Measurements from ENCODE around the gene FAM124A.

DNA sequence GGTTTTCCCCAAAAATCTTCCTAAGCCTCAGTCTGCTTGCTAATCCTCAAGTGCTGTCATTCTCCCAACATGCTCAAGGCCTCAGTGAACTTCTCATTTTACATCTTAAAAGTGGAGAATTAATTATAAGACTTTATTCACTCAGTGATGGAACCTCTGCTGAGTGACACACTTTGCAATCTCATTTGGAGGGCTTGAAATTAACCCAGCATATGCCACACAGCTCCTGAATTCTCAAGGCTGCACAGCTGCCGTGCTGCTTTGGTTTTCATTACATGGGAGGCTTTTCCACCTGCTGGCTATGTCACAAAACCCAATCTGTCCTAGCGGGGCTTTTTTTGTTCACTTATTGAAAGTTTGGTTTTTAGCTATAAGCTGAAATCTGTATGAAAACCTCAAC is 89.0 kb downstream of the FAM124A start:
- TF ChIP-seq, protein P1, sequence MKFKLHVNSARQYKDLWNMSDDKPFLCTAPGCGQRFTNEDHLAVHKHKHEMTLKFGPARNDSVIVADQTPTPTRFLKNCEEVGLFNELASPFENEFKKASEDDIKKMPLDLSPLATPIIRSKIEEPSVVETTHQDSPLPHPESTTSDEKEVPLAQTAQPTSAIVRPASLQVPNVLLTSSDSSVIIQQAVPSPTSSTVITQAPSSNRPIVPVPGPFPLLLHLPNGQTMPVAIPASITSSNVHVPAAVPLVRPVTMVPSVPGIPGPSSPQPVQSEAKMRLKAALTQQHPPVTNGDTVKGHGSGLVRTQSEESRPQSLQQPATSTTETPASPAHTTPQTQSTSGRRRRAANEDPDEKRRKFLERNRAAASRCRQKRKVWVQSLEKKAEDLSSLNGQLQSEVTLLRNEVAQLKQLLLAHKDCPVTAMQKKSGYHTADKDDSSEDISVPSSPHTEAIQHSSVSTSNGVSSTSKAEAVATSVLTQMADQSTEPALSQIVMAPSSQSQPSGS (IDR thresholded peaks at IDR 0.05; ENCODE audit: low read length): no peak
- TF ChIP-seq CTCF (IDR thresholded peaks at IDR 0.05; ENCODE audit: control extremely low read depth in 1 of 3, insufficient read depth in 1 of 3, low read depth in 1 of 3, low read length in 3 of 3): no peak

All from H1 (cell line).